ENCODE results near the gene NUP133. TPM values are rescaled to one million over a fixed set of nuclear protein-coding genes. Genes with fewer than 3 reads are reported as not detected.

Gene NUP133
- total RNA-seq, 1 donor from 2014 or later = 53.5 TPM

DNA sequence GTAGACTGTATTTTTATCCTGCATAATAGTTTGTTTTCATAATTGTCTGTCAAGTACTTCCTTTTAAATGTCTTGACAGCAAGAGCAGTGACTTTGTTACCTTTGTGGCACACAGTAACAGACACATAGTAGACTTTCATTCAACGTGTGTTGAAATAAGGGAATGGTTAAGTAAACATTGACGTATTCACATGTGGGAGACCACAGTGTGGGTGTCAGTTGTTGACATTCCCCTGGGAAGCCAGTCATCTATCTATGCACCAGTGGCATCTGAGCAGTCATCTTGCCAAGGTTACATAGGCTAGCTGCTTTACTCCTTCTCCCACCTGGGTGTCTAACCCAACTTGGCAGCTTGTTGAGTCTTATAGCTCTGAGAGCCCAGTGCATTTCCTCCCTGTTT lies 1.4 kb upstream of the NUP133 start:
- no peaks in the 10 kb centered on the region for H3K9me3 Mint-ChIP-seq (ENCODE audit: unreplicated experiment)
- peaks cover 9% of the 10 kb centered on the region for H3K27me3 Mint-ChIP-seq (ENCODE audit: unreplicated experiment)
- TF ChIP-seq, protein P1, sequence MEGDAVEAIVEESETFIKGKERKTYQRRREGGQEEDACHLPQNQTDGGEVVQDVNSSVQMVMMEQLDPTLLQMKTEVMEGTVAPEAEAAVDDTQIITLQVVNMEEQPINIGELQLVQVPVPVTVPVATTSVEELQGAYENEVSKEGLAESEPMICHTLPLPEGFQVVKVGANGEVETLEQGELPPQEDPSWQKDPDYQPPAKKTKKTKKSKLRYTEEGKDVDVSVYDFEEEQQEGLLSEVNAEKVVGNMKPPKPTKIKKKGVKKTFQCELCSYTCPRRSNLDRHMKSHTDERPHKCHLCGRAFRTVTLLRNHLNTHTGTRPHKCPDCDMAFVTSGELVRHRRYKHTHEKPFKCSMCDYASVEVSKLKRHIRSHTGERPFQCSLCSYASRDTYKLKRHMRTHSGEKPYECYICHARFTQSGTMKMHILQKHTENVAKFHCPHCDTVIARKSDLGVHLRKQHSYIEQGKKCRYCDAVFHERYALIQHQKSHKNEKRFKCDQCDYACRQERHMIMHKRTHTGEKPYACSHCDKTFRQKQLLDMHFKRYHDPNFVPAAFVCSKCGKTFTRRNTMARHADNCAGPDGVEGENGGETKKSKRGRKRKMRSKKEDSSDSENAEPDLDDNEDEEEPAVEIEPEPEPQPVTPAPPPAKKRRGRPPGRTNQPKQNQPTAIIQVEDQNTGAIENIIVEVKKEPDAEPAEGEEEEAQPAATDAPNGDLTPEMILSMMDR (IDR thresholded peaks at IDR 0.05; ENCODE audit: unreplicated experiment) = no peak
- H3K27ac Mint-ChIP-seq (ENCODE audit: unreplicated experiment) = peak overlapping the region; percentile 97
- DNase-seq (ENCODE audit: low spot score) = no peak
- H3K36me3 Mint-ChIP-seq (ENCODE audit: low read depth, unreplicated experiment) = no peaks in the 10 kb centered on the region
- H3K4me3 Mint-ChIP-seq (ENCODE audit: unreplicated experiment) = peak overlapping the region; percentile 95
- peaks cover 21% of the 10 kb centered on the region for H3K4me1 Mint-ChIP-seq (ENCODE audit: unreplicated experiment)

DNA sequence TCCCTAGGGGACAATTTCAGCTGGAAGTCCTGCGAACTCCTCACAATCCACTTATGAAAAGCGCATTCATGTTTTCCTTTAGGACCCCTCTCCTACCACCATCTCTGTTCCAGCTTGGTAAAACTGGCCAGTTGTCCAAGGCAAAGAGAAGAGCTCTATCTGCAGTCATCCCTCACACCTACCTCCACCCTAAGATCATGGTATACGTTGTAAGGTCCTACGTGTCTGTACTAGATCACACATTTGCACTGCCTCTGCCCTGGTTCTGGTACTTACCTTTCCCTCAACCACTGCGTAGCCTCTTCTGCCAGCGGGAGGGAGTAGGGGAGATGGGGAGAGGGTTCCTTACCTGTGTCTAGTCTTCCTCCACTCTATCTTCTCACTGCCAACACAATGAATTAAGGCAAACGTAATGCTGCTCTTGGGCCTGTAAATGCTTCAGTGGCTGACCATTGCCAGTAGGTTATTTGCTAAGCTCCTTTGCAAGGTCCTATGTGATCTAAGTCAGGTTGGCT lies 739 bp upstream of the NUP133 start:
- TF ChIP-seq, protein P1 (IDR thresholded peaks at IDR 0.05; ENCODE audit: unreplicated experiment) = no peak
- peaks cover 16% of the 10 kb centered on the region for H3K4me1 Mint-ChIP-seq (ENCODE audit: unreplicated experiment)

DNA sequence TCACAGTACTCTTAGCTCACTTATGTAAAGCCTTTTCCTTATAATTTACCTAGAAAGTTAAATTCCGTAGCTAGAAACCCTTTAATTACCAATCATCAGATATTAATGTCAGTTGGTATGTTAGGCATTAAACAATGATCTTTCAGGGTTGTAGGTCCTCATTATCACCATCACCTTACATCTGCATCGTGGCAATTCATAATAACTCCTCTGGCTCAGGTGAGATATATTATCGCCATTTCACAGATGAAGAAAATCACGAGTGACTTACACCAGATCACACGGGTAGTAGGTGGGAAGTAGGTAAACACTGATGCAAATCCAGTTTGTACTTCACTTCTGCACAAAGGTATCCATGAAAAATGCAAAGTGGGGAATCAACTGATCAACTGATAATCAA lies 639 bp downstream of the NUP133 start:
- no peak for DNase-seq (ENCODE audit: low spot score)
- Mint-ChIP-seq H3K4me3 (ENCODE audit: unreplicated experiment) (peak overlapping the region; percentile 95), H3K4me1 (ENCODE audit: unreplicated experiment) (peaks cover 11% of the 10 kb centered on the region), H3K9me3 (ENCODE audit: unreplicated experiment) (no peaks in the 10 kb centered on the region), H3K36me3 (ENCODE audit: low read depth, unreplicated experiment) (no peaks in the 10 kb centered on the region), H3K27me3 (ENCODE audit: unreplicated experiment) (peaks cover 9% of the 10 kb centered on the region), H3K27ac (ENCODE audit: unreplicated experiment) (peak overlapping the region; percentile 91)
- TF ChIP-seq, protein P1 (IDR thresholded peaks at IDR 0.05; ENCODE audit: unreplicated experiment) = no peak

More for the DNA sequence above, 739 bp upstream of the NUP133 start:
- Mint-ChIP-seq H3K9me3 (ENCODE audit: unreplicated experiment) (no peaks in the 10 kb centered on the region), H3K27ac (ENCODE audit: unreplicated experiment) (peak overlapping the region; percentile 97), H3K4me3 (ENCODE audit: unreplicated experiment) (peak overlapping the region; percentile 95), H3K36me3 (ENCODE audit: low read depth, unreplicated experiment) (no peaks in the 10 kb centered on the region), H3K27me3 (ENCODE audit: unreplicated experiment) (peaks cover 9% of the 10 kb centered on the region)
- DNase-seq (ENCODE audit: low spot score) = no peak

DNA sequence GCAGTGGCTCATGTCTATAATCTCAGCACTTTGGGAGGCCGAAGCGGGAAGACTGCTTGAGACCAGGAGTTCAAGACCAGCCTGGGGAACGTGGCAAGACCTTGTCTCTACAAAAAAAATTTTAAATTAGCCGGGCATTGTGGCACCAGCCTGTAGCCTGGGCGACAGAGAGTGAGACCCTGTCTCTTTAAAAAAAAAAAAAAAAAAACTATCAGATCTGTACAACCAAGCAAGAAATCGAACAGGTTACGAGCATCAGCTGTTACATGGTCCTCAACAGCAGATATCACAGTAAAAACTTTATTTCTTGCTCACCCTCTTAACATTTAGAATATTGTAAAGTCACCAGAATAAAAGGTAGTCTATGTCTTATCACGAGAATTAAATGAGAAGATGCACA lies 1.5 kb downstream of the NUP133 start:
- H3K27me3 Mint-ChIP-seq (ENCODE audit: unreplicated experiment) = peaks cover 9% of the 10 kb centered on the region
- no peak for DNase-seq (ENCODE audit: low spot score)
- H3K4me1 Mint-ChIP-seq (ENCODE audit: unreplicated experiment) = peaks cover 11% of the 10 kb centered on the region
- TF ChIP-seq, protein P1 (IDR thresholded peaks at IDR 0.05; ENCODE audit: unreplicated experiment) = no peak
- no peaks in the 10 kb centered on the region for H3K36me3 Mint-ChIP-seq (ENCODE audit: low read depth, unreplicated experiment)
- H3K27ac Mint-ChIP-seq (ENCODE audit: unreplicated experiment) = peak overlapping the region; percentile 30
- peak overlapping the region; percentile 71 for H3K4me3 Mint-ChIP-seq (ENCODE audit: unreplicated experiment)
- H3K9me3 Mint-ChIP-seq (ENCODE audit: unreplicated experiment) = no peaks in the 10 kb centered on the region

DNA sequence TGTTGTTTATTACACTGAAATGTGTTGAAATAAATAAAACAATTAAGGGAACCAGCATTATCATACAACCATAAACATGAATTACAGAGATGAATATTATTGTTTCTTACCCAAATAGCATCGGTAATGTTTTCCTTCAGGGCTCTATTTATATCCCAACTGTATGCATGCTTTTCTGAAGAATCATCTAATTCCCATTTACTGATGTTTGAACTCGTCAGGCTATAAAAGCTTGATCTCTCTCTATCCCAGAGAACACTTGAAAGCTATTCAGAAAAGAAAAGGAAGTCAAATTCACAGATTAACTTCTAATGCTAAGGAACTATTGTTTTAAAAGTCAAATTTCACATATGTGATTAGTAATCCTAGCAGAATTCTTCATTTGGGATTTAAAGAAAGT lies 12.4 kb downstream of the NUP133 start:
- no peak for DNase-seq (ENCODE audit: low spot score)
- no peaks in the 10 kb centered on the region for H3K9me3 Mint-ChIP-seq (ENCODE audit: unreplicated experiment)

More for the DNA sequence above, 12.4 kb downstream of the NUP133 start:
- H3K4me1 Mint-ChIP-seq (ENCODE audit: unreplicated experiment) = peaks cover 2% of the 10 kb centered on the region
- H3K27ac Mint-ChIP-seq (ENCODE audit: unreplicated experiment) = no peak overlapping the region
- peaks cover 33% of the 10 kb centered on the region for H3K36me3 Mint-ChIP-seq (ENCODE audit: low read depth, unreplicated experiment)
- TF ChIP-seq, protein P1 (IDR thresholded peaks at IDR 0.05; ENCODE audit: unreplicated experiment) = no peak
- H3K4me3 Mint-ChIP-seq (ENCODE audit: unreplicated experiment) = no peak overlapping the region
- H3K27me3 Mint-ChIP-seq (ENCODE audit: unreplicated experiment) = no peaks in the 10 kb centered on the region

All from endothelial cell (in vitro differentiated cells).